GM19238 (cell line): Measurements from ENCODE around the gene IGSF3.

Experiments
- DNase-seq: peaks from one replicate; pipeline ENCODE4 v3.0.0; 2011; ENCODE audit warnings: low spot score; ENCODE audit not compliant: insufficient read length

The IGSF3 gene

GRCh38 chr1:116529199-116529631 lies 138.3 kb downstream of the IGSF3 start:
- DNase-seq: no peak

- DNase-seq: no peak
Observed at GRCh38 chr1:116528329-116529083, 139.0 kb downstream of the IGSF3 start.

- no peak for DNase-seq
Observed at GRCh38 chr1:116525440-116525839, 142.1 kb downstream of the IGSF3 start.
